ENCODE data around the gene NOPCHAP1.

NOPCHAP1 gene

GRCh38 chr12:105020241-105020962 is 34.3 kb downstream of the NOPCHAP1 start:
- DNase-seq (ENCODE audit: low spot score): no peak

DNA sequence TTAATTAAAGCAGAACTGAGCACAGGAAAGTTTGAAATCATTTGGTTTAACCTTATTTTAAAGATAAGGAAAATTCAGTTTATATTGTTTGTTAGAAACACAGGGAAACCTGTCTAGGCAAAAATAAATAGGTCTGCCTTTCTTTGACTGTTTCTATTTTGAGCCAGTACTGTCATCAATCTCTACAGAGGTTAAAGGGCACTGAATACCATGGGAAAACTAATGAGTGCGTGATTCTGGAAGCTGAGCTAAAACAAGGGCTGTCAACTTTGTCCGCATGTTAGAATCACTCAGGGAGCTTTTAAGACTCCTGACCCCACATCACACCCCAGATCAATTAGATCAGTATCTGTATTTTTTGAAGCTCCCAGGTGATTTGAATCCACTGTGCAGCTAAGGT is 38.8 kb downstream of the NOPCHAP1 start:
- DNase-seq (ENCODE audit: low spot score): no peak

- DNase-seq (ENCODE audit: low spot score): no peak
These were observed 39.8 kb downstream of the NOPCHAP1 start for GRCh38 chr12:105025890-105026289.

DNA sequence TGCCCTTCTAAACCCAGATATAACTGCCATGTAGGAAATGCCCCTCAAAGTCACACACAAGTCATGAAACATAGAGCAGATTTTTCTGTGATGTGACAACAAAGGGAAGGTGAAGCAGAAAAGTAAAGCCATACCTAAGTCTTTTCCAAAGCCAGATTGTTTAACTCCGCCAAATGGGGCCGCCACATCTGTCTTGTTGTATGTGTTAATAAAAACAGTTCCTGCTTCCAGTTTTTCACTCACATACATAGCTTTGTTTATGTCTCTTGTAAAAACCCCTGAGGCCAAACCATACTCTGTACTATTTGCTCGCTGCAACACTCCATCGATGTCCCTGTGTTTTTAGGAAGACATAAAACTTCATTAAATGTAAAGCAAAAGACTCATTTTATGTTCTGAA is 40.3 kb downstream of the NOPCHAP1 start:
- DNase-seq (ENCODE audit: low spot score): no peak

DNA sequence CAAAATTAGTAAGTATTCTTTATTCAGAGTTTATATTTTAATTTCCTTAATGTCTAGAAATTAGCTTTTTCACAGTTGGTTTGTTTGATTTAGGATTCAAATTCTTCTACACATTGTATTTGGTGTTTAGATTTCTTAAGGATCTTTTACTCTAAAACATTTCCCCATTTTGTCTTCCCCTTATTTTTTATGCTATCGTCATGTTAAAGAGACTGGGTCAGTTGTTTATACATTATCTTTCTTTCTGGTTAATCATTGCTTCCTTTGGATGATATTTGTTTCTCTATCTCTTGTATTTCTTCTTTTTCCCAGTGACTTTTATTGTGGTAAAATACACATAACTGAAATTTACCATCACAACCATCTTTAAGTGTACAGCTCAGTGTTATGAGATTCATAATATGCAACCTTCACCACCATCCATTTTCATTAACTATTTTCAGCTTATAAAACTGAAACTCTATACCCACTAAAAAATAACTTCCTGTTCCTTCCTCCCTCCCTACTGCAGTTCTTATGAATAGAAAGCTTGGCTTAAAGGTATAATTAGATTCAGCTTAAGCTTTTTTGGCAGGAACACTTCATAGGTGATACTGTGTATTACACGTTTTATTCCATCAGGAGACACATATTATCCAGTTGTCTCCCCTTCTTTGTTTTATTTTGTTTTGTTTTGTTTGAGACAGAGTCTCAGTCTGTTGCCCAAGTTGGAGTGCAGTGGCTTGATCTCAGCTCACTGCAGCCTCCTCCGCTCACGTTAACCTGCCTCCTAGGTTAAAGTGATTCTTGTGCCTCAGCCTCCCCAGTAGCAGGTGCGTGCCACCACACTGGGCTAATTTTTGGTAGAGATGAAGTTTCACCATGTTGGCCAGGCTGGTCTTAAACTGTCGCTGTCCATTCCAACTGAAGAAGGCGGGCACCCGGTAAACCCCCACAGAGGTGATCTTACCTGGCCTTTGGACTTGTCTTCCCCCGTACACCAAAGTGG is 45.0 kb downstream of the NOPCHAP1 start:
- DNase-seq (ENCODE audit: low spot score): no peak

DNA sequence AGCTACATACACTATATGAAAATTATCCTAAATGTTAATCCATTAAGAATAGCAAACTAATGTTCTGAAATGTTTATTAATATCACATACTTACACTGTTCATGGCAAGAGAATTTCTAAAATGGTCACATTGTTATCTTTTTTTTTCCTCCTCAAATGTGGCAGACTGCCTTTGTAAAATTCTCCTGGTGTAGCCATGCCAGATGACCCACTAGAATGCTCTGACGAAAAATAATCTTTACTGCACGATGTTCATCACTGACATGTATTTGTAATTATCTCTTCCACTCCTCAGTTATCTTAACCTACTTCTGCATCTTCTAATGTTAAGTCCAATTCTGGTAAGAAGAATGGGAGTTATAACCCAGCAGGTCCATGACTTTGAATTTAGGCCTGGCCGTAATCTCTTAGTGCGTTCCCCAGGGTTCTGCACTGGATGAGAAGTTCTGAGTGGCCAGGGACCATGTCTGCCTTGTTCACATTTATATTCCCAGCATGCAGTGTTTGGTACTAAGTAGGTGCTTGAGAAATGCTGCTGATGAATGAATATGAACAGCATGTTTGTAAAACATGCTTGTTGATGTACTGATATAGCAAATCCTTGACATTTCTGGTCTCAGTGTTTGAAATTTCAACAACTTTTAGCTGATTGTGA is 46.7 kb downstream of the NOPCHAP1 start:
- no peak for DNase-seq (ENCODE audit: low spot score)

DNA sequence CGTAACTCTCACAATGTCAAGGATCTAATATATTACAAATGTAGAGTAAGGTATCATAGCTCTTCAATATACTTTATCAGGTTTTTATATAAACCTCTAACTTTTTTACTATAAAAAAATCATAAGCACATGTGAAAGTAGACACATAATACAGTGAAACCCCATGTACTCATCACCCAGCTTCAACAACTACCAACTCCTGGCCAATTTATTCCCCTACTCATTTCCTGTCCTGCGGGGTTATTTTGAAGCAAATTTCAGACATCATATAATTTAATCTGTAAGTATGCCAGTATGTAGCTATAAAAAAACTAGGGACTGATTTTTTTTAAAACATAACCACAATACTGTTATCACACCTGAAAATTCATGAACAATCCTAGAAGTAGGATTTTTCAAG is 47.7 kb downstream of the NOPCHAP1 start:
- no peak for DNase-seq (ENCODE audit: low spot score)
